GM19025 (cell line): ENCODE results near the gene COL28A1.
"Not testable (repeated sequence)": the region's sequence is repeated elsewhere in the genome, so short reads cannot be mapped to it uniquely, and the experiment has no call there.

Experiments
- ATAC-seq: cut with Tn5 transposase; IDR thresholded peaks from one replicate; pipeline ENCODE4 v1.9.1; 2021; ENCODE audit warnings: mild to moderate bottlenecking, low read depth, moderate library complexity; ENCODE audit not compliant: unreplicated experiment

The COL28A1 gene

DNA sequence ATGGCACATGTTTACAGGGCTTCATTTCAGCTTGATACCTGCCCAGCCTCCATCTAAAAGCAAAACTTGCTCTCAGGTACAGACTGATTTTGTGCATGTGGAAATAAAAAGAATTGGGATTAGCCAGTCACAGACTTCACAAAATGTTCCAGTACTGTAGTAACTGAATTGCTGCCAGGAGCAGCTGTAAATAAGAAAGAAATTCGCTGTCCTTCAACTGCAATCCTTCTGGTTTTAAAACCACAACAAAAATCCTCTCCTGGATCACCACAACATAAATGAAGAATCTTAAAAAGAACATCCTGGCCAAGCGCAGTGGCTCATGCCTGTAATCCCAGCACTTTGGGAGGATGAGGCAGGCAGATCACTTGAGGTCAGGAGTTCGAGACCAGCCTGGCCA is 27.1 kb upstream of the COL28A1 start:
- ATAC-seq = no peak

GRCh38 chr7:7561591-7561990 is 25.9 kb upstream of the COL28A1 start:
- not testable (repeated sequence) for ATAC-seq

- no peak for ATAC-seq
Observed at GRCh38 chr7:7557252-7557651, 21.6 kb upstream of the COL28A1 start.

DNA sequence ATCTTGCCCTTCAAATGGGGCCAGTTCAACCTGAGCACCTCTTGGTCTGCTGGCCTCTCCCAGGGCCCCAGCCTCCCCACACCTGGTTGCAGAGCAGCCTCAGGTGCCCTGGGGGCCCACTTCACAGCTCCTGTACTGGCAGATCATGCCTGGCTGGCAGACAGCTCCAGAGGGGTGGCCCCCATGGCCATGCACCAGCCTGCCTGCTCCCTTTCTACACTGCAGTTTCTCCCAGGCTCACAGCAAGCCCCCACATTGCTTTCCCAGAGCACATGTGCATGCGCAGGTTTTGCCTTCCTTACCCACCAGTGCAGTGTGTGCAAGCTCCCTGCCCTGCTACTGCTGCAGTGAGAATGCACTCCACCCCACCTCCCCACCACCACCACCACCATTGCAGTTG is 21.2 kb upstream of the COL28A1 start:
- ATAC-seq = no peak

DNA sequence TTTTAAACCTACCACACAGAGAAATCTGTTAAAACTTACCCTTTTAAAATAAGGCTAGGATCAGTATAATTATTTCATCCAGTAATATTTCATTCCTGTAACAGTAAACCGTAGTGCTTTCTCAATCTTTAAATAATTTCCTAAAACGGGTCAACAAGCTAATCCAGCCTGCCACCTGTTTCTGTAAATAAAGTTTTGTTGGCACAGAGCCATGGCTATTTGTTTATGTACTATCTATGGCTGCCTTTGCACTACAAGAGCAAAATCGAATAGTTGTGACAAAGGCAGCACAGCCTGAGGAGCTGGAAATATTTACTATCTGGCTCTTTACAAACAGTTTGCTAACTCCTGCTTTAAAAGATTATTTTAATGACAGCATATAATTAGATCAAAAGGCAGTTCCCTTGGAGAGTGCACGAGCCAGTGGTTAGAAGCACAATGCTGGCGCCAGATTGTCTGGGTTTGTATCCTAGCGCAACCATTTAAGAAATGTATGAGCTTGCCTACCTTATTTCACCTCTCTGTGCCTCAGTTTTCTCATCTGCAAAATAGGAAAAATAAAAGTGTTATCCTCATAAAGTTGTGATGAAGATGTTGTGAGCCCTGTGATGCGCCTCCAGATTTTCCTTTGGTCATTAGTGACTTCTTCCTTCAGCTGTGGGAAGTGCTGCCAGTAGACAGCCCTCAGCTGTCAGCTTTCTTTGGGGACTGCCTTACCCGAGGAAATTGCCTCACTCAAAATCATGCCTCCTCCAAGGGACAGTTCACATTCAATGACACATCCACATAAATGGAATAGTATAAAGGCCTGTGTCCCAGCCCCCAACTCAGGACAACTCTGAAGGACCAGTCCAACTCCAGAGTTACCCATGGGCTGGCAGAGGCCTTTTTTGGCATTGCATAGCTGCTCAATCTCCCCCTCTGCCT is 19.2 kb upstream of the COL28A1 start:
- ATAC-seq = no peak

DNA sequence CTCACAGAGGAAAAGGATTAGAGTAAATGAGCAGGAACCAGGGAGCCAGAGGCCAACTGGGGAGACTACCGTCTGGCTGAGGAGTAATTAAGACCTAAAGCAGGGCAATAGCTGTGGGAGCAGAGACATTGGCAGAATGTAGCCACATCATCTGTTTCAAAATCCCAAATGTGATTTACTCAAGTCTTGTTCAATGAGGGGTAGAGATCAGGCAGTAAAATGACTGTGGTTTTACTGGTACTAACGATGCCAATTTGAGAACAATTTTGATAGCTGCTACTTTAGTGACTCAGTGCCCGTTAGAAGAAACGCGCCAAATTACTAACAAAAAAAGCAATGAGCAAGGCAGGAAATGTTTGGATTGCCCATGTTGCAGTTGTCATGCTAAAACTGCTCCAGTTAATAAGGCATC is 18.4 kb upstream of the COL28A1 start:
- ATAC-seq = no peak

GRCh38 chr7:7553386-7553785 is 17.7 kb upstream of the COL28A1 start:
- ATAC-seq = no peak

GRCh38 chr7:7552199-7552598 is 16.5 kb upstream of the COL28A1 start:
- no peak for ATAC-seq

GRCh38 chr7:7550663-7551062 is 15.0 kb upstream of the COL28A1 start:
- ATAC-seq = no peak

DNA sequence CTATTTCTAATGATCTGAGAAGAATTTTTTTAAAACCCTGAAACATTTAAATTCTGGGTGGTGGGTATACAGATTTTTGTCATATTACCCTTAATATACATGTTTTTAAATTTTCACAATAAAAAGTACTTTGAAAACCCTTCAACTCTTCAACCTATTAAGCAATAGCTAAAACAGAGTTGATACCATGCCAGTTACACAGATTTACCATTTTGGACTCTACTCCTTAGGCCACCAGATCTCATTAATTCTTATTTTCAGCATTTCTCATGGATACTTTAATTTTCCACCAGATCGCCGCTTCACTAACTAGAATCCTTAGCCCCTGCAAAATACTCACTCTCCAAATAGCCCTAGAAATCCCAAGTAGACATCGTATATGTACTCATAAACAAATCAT is 12.7 kb upstream of the COL28A1 start:
- ATAC-seq = no peak

- no peak for ATAC-seq
Observed at GRCh38 chr7:7542251-7542835, 6.7 kb upstream of the COL28A1 start.

DNA sequence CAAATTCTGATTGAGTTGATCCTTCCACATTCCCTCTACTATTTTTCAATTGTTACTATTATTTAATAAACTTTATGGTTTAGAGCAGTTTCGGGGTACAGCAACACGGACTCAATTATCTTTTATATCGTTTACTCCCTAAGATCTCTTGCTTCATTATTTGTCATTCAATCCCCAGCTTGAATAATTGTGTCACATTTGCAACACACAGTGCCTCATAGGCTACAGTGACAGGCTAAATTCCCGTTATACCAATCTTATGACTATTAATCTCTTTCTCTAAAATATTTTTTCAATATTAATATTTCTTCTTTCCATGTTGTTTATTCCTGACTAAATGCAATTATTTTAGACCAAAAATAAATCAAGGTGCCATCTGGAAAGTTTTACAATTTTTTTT is 4.0 kb upstream of the COL28A1 start:
- no peak for ATAC-seq

DNA sequence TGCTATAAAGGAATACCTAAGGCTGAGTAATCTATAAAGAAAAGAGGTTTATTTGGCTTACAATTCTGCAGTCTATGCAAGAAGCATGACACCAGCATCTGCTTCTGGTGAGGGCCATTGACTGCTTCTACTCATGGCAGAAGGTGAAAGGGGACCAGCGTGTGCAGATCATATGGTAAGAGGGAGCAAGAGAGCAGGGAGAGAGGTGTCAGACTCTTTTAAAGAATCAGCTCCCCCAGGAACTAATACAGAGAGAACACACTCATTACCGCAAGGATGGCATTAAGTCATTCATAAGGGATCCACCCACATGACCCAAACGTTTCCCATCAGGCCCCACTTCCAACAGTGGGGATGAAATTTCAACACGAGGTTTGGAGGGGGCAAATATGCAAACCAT is 3.5 kb upstream of the COL28A1 start:
- no peak for ATAC-seq

GRCh38 chr7:7537711-7538110 is 2.0 kb upstream of the COL28A1 start:
- ATAC-seq = no peak

DNA sequence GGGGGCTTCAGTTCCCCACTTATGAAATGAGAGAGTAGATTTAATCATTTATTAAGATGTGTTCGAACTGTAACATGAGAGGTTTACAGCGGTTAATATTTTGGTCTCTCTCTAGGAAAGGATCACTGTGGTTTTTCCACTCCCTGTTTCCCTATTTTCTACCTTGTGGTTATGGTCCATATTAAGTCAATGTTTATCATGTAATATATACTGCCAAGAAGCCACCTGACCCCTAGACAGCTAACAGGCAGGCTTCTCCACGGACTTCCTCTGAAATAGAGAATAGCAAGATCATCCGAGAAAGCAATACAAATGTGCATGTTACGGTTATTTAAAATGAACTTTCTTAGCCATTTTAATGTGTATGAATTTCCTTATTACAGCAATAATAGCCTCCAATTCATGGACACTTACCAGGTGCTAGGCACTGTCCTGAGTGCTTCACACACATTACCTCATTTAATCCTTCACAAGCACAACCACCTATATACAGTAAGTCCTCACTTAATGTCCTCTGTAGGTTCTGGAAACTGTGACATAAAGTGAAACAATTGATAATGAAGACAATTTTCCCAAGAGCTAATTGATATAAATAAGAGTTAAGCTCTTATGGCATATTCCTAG is 835 bp upstream of the COL28A1 start:
- no peak for ATAC-seq

- ATAC-seq = no peak
Observed at GRCh38 chr7:7533831-7534430, 1.7 kb downstream of the COL28A1 start.

GRCh38 chr7:7529328-7529727 is 6.3 kb downstream of the COL28A1 start:
- ATAC-seq = no peak

DNA sequence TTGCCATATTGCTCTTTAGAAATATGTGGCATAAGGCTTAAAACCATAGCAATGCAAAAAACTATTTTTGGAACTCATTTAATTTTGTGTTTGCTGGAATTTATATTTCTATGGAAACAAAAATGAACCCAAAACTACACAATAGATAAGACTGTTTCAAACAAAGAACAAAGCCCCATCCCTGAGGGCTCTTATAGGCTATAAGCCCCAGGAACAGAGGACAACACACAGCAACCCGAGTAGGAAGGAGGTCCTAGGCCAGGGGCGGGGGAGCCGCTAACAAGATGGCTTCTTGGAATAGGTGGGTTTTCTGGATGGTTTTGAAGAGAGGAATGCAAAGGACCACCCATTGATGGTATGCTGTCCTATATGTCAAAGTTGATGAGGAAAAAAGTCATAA is 8.6 kb downstream of the COL28A1 start:
- ATAC-seq = no peak

- ATAC-seq = no peak
Observed at GRCh38 chr7:7526006-7526405, 9.7 kb downstream of the COL28A1 start.

DNA sequence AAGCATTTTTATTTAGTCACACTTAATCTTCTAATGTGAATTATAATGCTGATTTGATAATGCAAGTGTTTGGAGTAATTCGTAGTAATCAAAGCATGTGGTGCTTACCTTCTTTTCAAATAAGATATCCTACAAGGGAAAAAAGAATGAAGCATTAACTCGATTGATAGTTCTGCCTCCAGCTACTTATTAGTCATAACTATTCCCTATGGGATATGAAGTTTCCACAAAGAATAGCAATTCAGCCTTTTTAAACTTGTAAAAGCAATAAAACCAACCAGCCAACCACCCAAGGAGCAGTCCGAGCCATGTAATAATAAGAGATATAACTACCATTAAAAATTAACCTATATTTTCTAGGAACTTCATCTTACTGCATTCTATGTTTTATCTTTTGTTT is 11.6 kb downstream of the COL28A1 start:
- ATAC-seq = no peak

- no peak for ATAC-seq
Observed at GRCh38 chr7:7522421-7522820, 13.3 kb downstream of the COL28A1 start.
